ENCODE results near the gene TEX22.

Gene TEX22

GRCh38 chr14:105445901-105446845 lies 47.8 kb downstream of the TEX22 start:
- no peak for DNase-seq
- TF ChIP-seq POLR2A (IDR thresholded peaks at IDR 0.05; ENCODE audit: low read length) (no peak), GATA1 (IDR thresholded peaks at IDR 0.05; ENCODE audit: low read depth, low read length) (no peak)

DNA sequence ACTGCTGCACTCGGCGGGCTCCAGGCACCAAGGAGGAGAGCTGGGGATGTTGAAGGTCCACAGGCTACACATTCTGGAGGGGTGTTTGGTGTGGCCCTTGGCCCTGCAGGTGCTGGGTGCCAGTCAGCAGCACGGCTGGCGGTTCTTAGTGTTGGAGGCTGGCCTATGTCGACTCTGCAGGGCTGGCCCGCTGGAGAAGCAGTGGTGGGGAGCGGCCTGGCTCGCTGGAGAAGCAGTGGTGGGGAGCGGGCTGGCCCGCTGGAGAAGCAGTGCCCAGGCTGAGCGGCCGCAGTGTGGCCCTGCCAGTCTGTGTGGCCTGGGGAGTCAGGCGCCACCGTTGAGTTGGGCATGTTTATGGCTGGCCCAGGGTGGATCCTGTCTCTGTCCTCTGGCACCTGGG lies 48.6 kb downstream of the TEX22 start:
- no peak for DNase-seq
- TF ChIP-seq GATA1 (IDR thresholded peaks at IDR 0.05; ENCODE audit: low read depth, low read length) = no peak
- TF ChIP-seq POLR2A (IDR thresholded peaks at IDR 0.05; ENCODE audit: low read length) = no peak

DNA sequence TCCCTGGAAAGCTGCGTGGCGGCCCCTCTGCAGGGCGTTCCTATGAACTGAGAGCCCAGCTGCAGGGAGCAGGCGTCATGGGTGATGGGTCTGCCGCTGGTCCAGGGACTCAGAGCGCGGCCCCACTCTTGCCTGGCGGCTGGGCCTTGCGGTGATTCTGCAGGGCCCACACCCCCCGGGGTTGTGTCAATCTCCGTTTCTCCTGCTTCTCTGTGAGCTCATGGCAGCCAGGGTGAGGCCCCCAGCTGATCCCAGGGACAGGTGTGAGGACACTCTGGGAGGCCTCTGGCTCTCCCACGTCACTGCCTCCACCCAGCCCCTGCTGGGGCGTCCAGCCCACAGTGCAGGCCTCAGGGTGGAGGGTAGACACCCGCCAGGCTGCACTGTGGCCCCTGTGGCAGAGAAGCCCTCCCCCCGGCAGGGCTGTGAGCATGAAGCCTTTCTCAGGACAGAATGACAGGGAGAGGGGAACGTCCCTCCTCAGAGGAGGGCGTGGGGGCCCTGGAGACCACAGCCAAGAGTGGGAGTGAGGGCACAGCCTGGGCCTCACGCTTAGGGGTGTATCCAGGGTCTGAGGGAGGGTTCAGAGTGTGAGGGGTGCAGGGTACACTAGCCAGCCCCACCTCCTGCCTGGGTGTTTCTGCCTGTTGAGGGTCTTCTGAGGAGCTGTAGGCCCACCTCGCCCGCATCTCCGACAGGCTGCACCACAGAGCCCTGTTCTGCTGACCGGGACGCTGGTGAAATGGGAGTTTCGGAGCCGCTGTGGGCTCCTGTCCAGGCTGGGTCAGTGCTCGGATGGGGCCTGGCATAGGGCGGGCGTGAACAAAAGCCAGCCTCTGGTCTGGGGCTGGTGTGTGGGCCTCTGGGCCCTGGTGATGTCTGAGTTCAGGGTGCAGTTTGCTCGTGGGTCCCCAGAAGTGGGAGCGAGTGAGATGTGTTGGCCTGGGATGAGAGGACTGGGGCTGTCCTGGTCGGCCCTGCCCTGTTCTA lies 49.6 kb downstream of the TEX22 start:
- TF ChIP-seq POLR2A (IDR thresholded peaks at IDR 0.05; ENCODE audit: low read length) (no peak), GATA1 (IDR thresholded peaks at IDR 0.05; ENCODE audit: low read depth, low read length) (no peak)
- DNase-seq = no peak

DNA sequence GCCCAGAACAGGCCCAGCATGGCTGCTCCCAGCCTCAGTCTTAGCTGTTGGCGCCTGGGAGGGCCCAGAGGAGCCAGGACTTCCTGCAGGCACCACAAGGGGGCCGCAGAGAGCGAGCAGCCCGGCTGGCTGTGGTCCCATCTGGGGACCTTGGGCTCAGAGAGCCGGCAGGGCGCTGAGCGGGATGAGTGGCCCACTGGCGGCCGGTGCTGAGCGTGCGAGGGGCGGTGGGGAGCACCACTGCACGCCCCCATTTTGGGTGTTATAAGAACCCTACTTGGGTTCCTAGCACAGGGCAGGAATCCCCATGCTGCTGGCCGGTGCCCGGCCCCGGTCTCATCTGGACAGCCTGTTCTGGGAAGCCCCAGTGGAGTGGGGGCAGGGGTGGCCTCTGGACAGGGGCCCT lies 50.4 kb downstream of the TEX22 start:
- TF ChIP-seq GATA1 (IDR thresholded peaks at IDR 0.05; ENCODE audit: low read depth, low read length) = no peak
- TF ChIP-seq POLR2A (IDR thresholded peaks at IDR 0.05; ENCODE audit: low read length) = no peak
- DNase-seq = peak; percentile 73 to 78

DNA sequence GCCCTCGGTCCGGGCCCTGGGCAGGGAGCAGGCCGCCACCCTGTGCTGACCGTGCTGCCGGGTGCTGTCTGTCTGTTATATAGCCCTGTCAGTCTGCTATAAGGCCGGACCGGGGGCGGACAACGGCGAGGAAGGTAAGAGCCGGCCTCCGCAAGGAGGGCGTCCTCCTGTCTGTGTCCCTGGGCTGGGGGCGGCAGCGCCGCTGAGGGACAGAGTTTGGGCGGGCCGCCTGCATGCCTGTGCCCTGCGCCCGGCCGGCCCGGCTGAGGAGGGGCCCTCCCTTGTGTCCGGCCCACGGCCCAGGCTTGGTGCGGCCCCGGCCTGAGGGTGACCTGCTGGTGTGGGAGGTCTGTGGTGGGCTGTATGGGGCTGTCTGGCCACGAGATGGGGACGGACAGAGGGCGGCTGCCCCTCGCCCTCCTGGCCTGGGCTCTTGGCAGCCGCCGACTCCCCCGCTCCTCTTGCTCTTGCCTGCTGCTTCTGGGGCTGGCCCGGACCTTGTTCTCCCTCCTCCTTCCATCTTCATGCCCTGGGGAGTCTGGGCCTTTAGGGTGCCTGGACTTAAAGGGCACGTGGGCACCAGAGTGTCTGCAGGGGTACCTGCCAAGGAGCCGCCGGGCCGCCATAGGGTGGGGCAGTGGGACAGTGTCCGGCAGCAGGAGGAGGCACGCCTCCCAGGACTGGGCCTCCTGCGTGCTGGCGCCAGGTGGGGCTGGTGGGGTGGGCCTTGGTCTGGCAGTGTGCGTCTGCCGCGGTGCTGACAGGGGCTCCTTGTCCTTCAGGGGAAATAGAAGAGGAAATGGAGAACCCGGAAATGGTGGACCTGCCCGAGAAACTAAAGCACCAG lies 51.2 kb downstream of the TEX22 start:
- DNase-seq = no peak
- TF ChIP-seq GATA1 (IDR thresholded peaks at IDR 0.05; ENCODE audit: low read depth, low read length) (no peak), POLR2A (IDR thresholded peaks at IDR 0.05; ENCODE audit: low read length) (no peak)

GRCh38 chr14:105450123-105450505 lies 51.8 kb downstream of the TEX22 start:
- no peak for DNase-seq
- no peak for TF ChIP-seq GATA1 (IDR thresholded peaks at IDR 0.05; ENCODE audit: low read depth, low read length)
- TF ChIP-seq POLR2A (IDR thresholded peaks at IDR 0.05; ENCODE audit: low read length) = no peak

DNA sequence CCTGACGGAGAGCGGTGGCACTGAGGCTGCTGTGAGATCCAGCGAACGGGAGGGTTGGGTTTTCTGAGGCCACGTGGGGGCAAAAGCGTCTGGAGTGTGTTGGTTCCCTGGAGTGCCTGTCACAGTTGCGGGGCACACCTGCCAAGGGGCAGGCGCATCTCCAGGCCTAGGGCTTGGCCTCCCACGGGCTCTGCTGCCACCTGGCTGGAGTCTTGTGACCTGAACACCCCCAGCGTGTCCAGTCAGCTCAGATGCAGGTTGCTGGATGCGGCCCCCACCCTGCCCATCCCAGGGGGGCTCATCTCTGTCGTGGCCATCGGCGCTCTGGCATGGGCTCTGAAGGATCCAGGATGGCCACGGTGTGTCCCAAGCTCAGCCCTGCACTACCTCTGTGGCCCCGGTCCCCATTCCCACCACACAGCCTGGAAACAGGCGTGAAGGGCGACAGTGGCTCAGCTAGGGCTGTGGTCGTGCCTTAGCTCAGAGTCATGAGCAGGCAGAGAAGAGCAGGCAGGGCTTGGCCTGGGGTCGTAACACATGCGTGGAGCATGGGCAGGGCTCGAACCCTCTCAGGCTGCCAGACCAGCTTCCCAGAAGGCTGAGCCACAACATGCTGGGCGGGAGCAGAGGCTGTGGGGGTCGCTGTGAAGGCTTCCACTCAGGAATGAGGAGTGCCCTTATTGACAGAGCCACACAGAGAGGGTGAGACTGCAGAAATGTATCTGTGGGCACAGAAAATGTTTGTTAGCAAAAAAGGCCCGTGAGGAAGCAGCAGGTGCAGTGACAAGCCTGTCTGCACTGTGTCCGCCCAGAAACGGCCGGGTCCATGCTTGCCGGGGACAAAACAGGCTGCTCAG lies 52.8 kb downstream of the TEX22 start:
- TF ChIP-seq GATA1 (IDR thresholded peaks at IDR 0.05; ENCODE audit: low read depth, low read length) (no peak), POLR2A (IDR thresholded peaks at IDR 0.05; ENCODE audit: low read length) (no peak)
- no peak for DNase-seq

DNA sequence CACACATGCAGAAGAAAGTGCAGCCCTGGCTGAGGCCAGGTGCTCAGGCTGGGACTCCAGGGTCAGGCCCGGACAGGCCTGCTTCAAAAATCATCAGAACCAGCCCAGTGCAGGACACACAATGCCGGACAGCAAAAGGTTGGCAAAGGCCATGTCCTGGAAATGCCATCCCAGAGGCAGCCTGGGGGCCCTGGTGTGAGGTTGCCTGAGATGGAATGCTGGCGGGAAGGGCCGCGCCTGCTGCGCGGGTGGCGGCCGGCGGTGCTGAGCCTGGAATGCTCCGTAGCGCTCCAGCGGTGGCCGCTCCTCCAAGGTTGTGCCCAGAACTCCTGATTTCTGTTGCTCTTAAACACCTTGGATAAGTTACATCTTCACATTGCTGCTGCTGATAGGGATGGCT lies 54.6 kb downstream of the TEX22 start:
- TF ChIP-seq POLR2A (IDR thresholded peaks at IDR 0.05; ENCODE audit: low read length) (no peak), GATA1 (IDR thresholded peaks at IDR 0.05; ENCODE audit: low read depth, low read length) (no peak)
- DNase-seq = no peak

GRCh38 chr14:105453847-105454246 lies 55.5 kb downstream of the TEX22 start:
- DNase-seq = no peak
- TF ChIP-seq POLR2A (IDR thresholded peaks at IDR 0.05; ENCODE audit: low read length) (no peak), GATA1 (IDR thresholded peaks at IDR 0.05; ENCODE audit: low read depth, low read length) (no peak)

GRCh38 chr14:105455086-105455640 lies 56.8 kb downstream of the TEX22 start:
- TF ChIP-seq POLR2A (IDR thresholded peaks at IDR 0.05; ENCODE audit: low read length) (no peak), GATA1 (IDR thresholded peaks at IDR 0.05; ENCODE audit: low read depth, low read length) (no peak)
- DNase-seq = no peak

- no peak for DNase-seq
- TF ChIP-seq GATA1 (IDR thresholded peaks at IDR 0.05; ENCODE audit: low read depth, low read length) (no peak), POLR2A (IDR thresholded peaks at IDR 0.05; ENCODE audit: low read length) (no peak)
Measured at GRCh38 chr14:105455766-105456660, 57.7 kb downstream of the TEX22 start.
